IMR-90 (cell line): Measurements from ENCODE around the gene KRTAP12-1. TPM values are rescaled to one million over a fixed set of nuclear protein-coding genes. Genes with fewer than 3 reads are reported as not detected.

Experiments
- ATAC-seq: fragments of 200-7000 bp; cut with Tn5 transposase; 2 replicates; pipeline ENCODE4 v1.9.1; 2020; ENCODE audit warnings: low read depth, mild to moderate bottlenecking, moderate library complexity
- BruUV-seq: library from RNA; stranded (reverse); fragments of 400-500 nt; replicated peaks from 2 replicates; lab custom pipeline; 2021; lab: Mats Ljungman, UMichigan
- CTCF ChIA-PET: fragments of 300-600 bp; formaldehyde crosslinking; extraction: SDS; loops from one replicate; lab custom pipeline; 2021; ENCODE audit warnings: antibody characterized with exemption; lab: Yijun Ruan, JAX
- POLR2A ChIA-PET: fragments of 300-600 bp; sonication (Branson Sonifier 250); formaldehyde crosslinking; loops from one replicate; lab custom pipeline; 2022; ENCODE audit warnings: antibody characterized with exemption; ENCODE audit not compliant: unreplicated experiment; lab: Charles Lee
- DNase-seq: peaks from one replicate; pipeline ENCODE4 v3.0.0; 2013
- H2AFZ ChIP-seq: replicated peaks from 2 replicates; pipeline ENCODE3; 2013; ENCODE audit warnings: low read length, mild to moderate bottlenecking; ENCODE audit not compliant: poor library complexity
- H2AK5ac ChIP-seq: 2 replicates; pipeline ENCODE4 v1.6.1; 2013; ENCODE audit warnings: low read depth, low read length, inconsistent platforms
- H2AK9ac ChIP-seq: replicated peaks from 2 replicates; pipeline ENCODE3; 2013; ENCODE audit warnings: mild to moderate bottlenecking, low read depth, low read length, moderate library complexity; ENCODE audit not compliant: poor library complexity
- H2BK120ac ChIP-seq: 2 replicates; pipeline ENCODE4 v1.6.1; 2013; ENCODE audit warnings: low read depth, low read length, inconsistent platforms
- H2BK15ac ChIP-seq: 3 replicates; pipeline ENCODE4 v1.6.1; 2013; ENCODE audit warnings: low read depth, low read length, inconsistent platforms
- H2BK20ac ChIP-seq: 2 replicates; pipeline ENCODE4 v1.6.1; 2013; ENCODE audit warnings: low read depth, mild to moderate bottlenecking, inconsistent platforms, low read length, moderate library complexity
- H2BK5ac ChIP-seq: 2 replicates; pipeline ENCODE4 v1.6.1; 2013; ENCODE audit warnings: mild to moderate bottlenecking, low read depth, low read length, inconsistent platforms; ENCODE audit not compliant: poor library complexity, severe bottlenecking
- H3K14ac ChIP-seq: replicated peaks from 2 replicates; pipeline ENCODE4 v1.6.1; 2013; ENCODE audit warnings: low read depth, low read length, inconsistent platforms
- H3K18ac ChIP-seq: 2 replicates; pipeline ENCODE4 v1.6.1; 2013; ENCODE audit warnings: low read depth, low read length, control low read depth
- H3K23ac ChIP-seq: 2 replicates; pipeline ENCODE4 v1.6.1; 2013; ENCODE audit warnings: low read depth, low read length, inconsistent platforms
- H3K27ac ChIP-seq: 2 replicates; pipeline ENCODE4 v1.5.1; 2013; ENCODE audit warnings: mild to moderate bottlenecking, control low read depth, low read length; ENCODE audit not compliant: insufficient read depth
- H3K27me3 ChIP-seq: 2 replicates; pipeline ENCODE4 v1.6.1; 2013; ENCODE audit warnings: low read length; ENCODE audit not compliant: control insufficient read depth, insufficient read depth
- H3K36me3 ChIP-seq: 2 replicates; pipeline ENCODE4 v1.6.1; 2013; ENCODE audit warnings: low read length, mixed read lengths; ENCODE audit not compliant: control insufficient read depth, insufficient read depth
- H3K4ac ChIP-seq: 2 replicates; pipeline ENCODE4 v1.6.1; 2013; ENCODE audit warnings: low read depth, low read length, inconsistent platforms
- H3K4me1 ChIP-seq: 2 replicates; pipeline ENCODE4 v1.6.1; 2013; ENCODE audit warnings: low read length, mixed read lengths; ENCODE audit not compliant: control insufficient read depth, insufficient read depth
- H3K4me2 ChIP-seq: 2 replicates; pipeline ENCODE4 v1.6.1; 2013; ENCODE audit warnings: low read depth, mild to moderate bottlenecking, control low read depth, low read length, moderate library complexity
- H3K4me3 ChIP-seq: 2 replicates; pipeline ENCODE4 v1.5.1; 2013; ENCODE audit warnings: low read depth, mild to moderate bottlenecking, control low read depth, low read length, moderate library complexity; ENCODE audit not compliant: insufficient read depth
- H3K56ac ChIP-seq: 2 replicates; pipeline ENCODE4 v1.6.1; 2013; ENCODE audit warnings: low read length, inconsistent platforms; ENCODE audit not compliant: insufficient read depth; ENCODE audit errors: extremely low read depth
- H3K79me1 ChIP-seq, 2 experiments: 2 replicates each; pipeline ENCODE4 v1.6.1; 2013; ENCODE audit warnings: low read length in 2 of 2, inconsistent platforms in 1 of 2, low read depth in 1 of 2
- H3K9ac ChIP-seq: 2 replicates; pipeline ENCODE4 v1.6.1; 2013; ENCODE audit warnings: low read depth, low read length, control low read depth
- H3K9me1 ChIP-seq: 2 replicates; pipeline ENCODE4 v1.6.1; 2013; ENCODE audit warnings: low read length, inconsistent platforms; ENCODE audit not compliant: insufficient read depth
- H3K9me3 ChIP-seq: 2 replicates; pipeline ENCODE4 v1.6.1; 2013; ENCODE audit warnings: low read length; ENCODE audit not compliant: control insufficient read depth, insufficient read depth
- H4K20me1 ChIP-seq: 2 replicates; pipeline ENCODE4 v1.6.1; 2013; ENCODE audit warnings: low read length, inconsistent platforms; ENCODE audit not compliant: insufficient read depth
- H4K5ac ChIP-seq: 2 replicates; pipeline ENCODE4 v1.6.1; 2013; ENCODE audit warnings: mild to moderate bottlenecking, low read depth, low read length, control low read depth
- H4K8ac ChIP-seq, 2 experiments: 2 replicates each; pipeline ENCODE4 v1.6.1; 2013; ENCODE audit warnings: low read depth in 2 of 2, low read length in 2 of 2, control low read depth in 1 of 2, inconsistent platforms in 1 of 2
- H4K91ac ChIP-seq: 2 replicates; pipeline ENCODE4 v1.6.1; 2013; ENCODE audit warnings: low read depth, low read length, inconsistent platforms; ENCODE audit not compliant: insufficient read depth
- CHD1 ChIP-seq: IDR thresholded peaks from 2 replicates; pipeline ENCODE4 v1.6.1; 2012; ENCODE audit warnings: low read depth, low read length, improper control_type of control experiment
- FOS ChIP-seq: fragments of 150-350 bp; IDR thresholded peaks from 2 replicates; pipeline ENCODE4 v1.6.1; 2016; ENCODE audit warnings: low read depth, low read length
- MAFK ChIP-seq: IDR thresholded peaks from 2 replicates; pipeline ENCODE4 v1.6.1; 2012; ENCODE audit warnings: low read depth, low read length, improper control_type of control experiment
- POLR2A ChIP-seq: IDR thresholded peaks from 2 replicates; pipeline ENCODE4 v1.6.1; 2012; ENCODE audit warnings: mild to moderate bottlenecking, low read depth, low read length
- SMC3 ChIP-seq: fragments of 150-350 bp; IDR thresholded peaks from 2 replicates; pipeline ENCODE4 v1.6.1; 2016; ENCODE audit warnings: low read depth, mild to moderate bottlenecking, antibody characterized with exemption, low read length, moderate library complexity
- USF2 ChIP-seq: fragments of 150-350 bp; IDR thresholded peaks from 2 replicates; pipeline ENCODE4 v1.6.1; 2017; ENCODE audit warnings: mild to moderate bottlenecking, antibody characterized with exemption, low read length, low read depth
- WGBS, 2 experiments: methylation state at CpG; one replicate each; pipeline versions ENCODE4 v1.1.5 to v1.1.7; 2013; ENCODE audit warnings: missing lambda C conversion rate in 2 of 2; ENCODE audit not compliant: insufficient read length in 1 of 2; ENCODE audit errors: extremely low coverage in 2 of 2; 5-methylcytosine and 5-hydroxymethylcytosine counted together
- dilution Hi-C: fragments of 300-500 bp; cut with HindIII; formaldehyde crosslinking; loops from one replicate; pipeline ENCODE4 v1.14.3; 2018; ENCODE audit warnings: low sequenced_read_pairs; ENCODE audit not compliant: unreplicated experiment
- in situ Hi-C: fragments of 300-500 bp; cut with MboI; formaldehyde crosslinking; loops from 3 replicates; pipeline ENCODE4 v1.14.3; 2019; ENCODE audit warnings: low sequenced_read_pairs, inconsistent platforms, mixed read lengths
- intact Hi-C: fragments of 100-400 bp; cut with micrococcal nuclease; formaldehyde crosslinking; loops from 2 replicates; pipeline ENCODE4 v1.10.0; 2022
- polyA plus RNA-seq, 3 experiments: library from polyadenylated mRNA; depleted of rRNA; stranded (reverse); fragments of >200 nt; gene quantifications; 2 replicates each; pipeline ENCODE4 v1.2.3, GENCODE V29; 2012; ENCODE audit warnings: low replicate concordance in 1 of 3
- total RNA-seq: library from RNA; depleted of rRNA; stranded (reverse); fragments of >200 nt; gene quantifications from 2 replicates; pipeline ENCODE4 v1.2.3, GENCODE V29; 2012

Gene KRTAP12-1
- total and polyA plus RNA-seq, 2 of the 4 experiments (the other 2 are of a cell fraction): not detected

GRCh38 chr21:44654576-44655175, 27.3 kb downstream of the KRTAP12-1 start, which contains the start of gene KRTAP12-4:
Gene KRTAP12-4 (minus strand): TSS chr21:44654659. CDS start chr21:44654614, 45 bp downstream.
- Histone ChIP-seq H3K23ac (no peak within 1 kb of the TSS), H2BK20ac (no peak within 1 kb of the TSS), H3K4me1 (no peaks in the 10 kb centered on the region), H2BK120ac (no peak within 1 kb of the TSS), H3K4me2 (no peak within 1 kb of the TSS), H3K56ac (no peak within 1 kb of the TSS), H4K5ac (no peak within 1 kb of the TSS), H2BK15ac (no peak within 1 kb of the TSS), H3K36me3 (no peaks in the 10 kb centered on the region), H3K27ac (no peak within 1 kb of the TSS), H3K9me3 (peaks cover 5% of the 10 kb centered on the region), H3K4me3 (no peak within 1 kb of the TSS), H2BK5ac (no peak within 1 kb of the TSS), H4K8ac (no peak within 1 kb of the TSS), H4K91ac (no peak within 1 kb of the TSS), H2AK5ac (no peak within 1 kb of the TSS), H3K27me3 (peaks cover 2% of the 10 kb centered on the region; the same call in 1 of the 2 replicates), H3K14ac (no peak within 1 kb of the TSS), H3K4ac (no peak within 1 kb of the TSS), H3K9me1 (no peaks in the 10 kb centered on the region), H3K9ac (no peak within 1 kb of the TSS), H2AFZ (no peak within 1 kb of the TSS), H3K18ac (no peak within 1 kb of the TSS), H4K20me1 (no peaks in the 10 kb centered on the region), H2AK9ac (no peak within 1 kb of the TSS), H3K79me1 (no peaks in the 10 kb centered on the region)
- ATAC-seq (no peak), DNase-seq (no peak)
- in situ Hi-C loops: no loop called here
- TF ChIP-seq POLR2A: no peak
- no peak for TF ChIP-seq SMC3
- TF ChIP-seq USF2: no peak
- TF ChIP-seq FOS: no peak
- TF ChIP-seq MAFK: no peak
- TF ChIP-seq CHD1: no peak
- WGBS, 2 experiments: no CpG with 5 or more reads among the region's 9 CpGs
- CTCF ChIA-PET: no interaction called here
- POLR2A ChIA-PET: no interaction called here
- dilution Hi-C loops: no loop called here
- intact Hi-C loops: loop anchor here (10.0 kb wide), 1 partner anchor 60 kb away; the partner anchor contains the start of gene TSPEAR
- no TSS peak for BruUV-seq
